K562 (cell line): ENCODE results near the gene CLCNKA. TPM values are rescaled to one million over a fixed set of nuclear protein-coding genes. Genes with fewer than 3 reads are reported as not detected.

Experiments
- CCNT2 ChIP-seq: IDR thresholded peaks from 2 replicates; pipeline ENCODE4 v1.6.1; 2011; ENCODE audit warnings: borderline replicate concordance, low read depth, mild to moderate bottlenecking, moderate library complexity, mixed read lengths, low read length; ENCODE audit not compliant: insufficient read length; ENCODE audit errors: extremely low read depth
- FOXJ3 ChIP-seq: sonication (generic); formaldehyde crosslinking; IDR thresholded peaks from 2 replicates; pipeline ENCODE4 v1.4.0; 2020; ENCODE audit warnings: mild to moderate bottlenecking, missing genetic modification reagents
- ZFP36 ChIP-seq: fragments of 150-350 bp; IDR thresholded peaks from 2 replicates; pipeline ENCODE4 v1.6.1; 2018; ENCODE audit warnings: low read length, low read depth; ENCODE audit not compliant: partially characterized antibody
- polyA plus RNA-seq, 8 experiments: library from polyadenylated mRNA; depleted of rRNA in 4 of 8; stranded (reverse) in 5 of 8; unstranded in 3 of 8; fragments of >200 nt; fragmentation: Nextera tagmentation in 2 of 8; fragmentation: Illumina TruSeq in 1 of 8; extraction: Ambion mirVana in 2 of 8; extraction: Trizol in 1 of 8; gene quantifications; 2 replicates each; pipeline versions ENCODE4 v1.2.1 to v1.2.3, GENCODE V29; 2011 to 2014; ENCODE audit warnings: inconsistent platforms in 1 of 8, missing spikeins in 1 of 8
- total RNA-seq, 7 experiments: library from RNA; depleted of rRNA in 6 of 7; stranded (reverse); fragments of >200 nt in 6 of 7; fragmentation: Illumina TruSeq in 2 of 7; extraction: Trizol in 2 of 7; gene quantifications; 2 replicates each; pipeline versions ENCODE4 v1.2.1 to v1.2.3, GENCODE V29; 2011 to 2021; ENCODE audit warnings: low replicate concordance in 1 of 7
- TF ChIP-seq, protein P1 (sequence below): fragments of 450-650 bp; IDR thresholded peaks from 2 replicates; pipeline ENCODE4 v1.6.1; 2016; ENCODE audit warnings: mild to moderate bottlenecking, moderate library complexity
- TF ChIP-seq, protein P2 (sequence below): sonication (generic); formaldehyde crosslinking; IDR thresholded peaks from 2 replicates; pipeline ENCODE4 v1.8.1; 2023; ENCODE audit warnings: mild to moderate bottlenecking, missing genetic modification reagents, moderate library complexity
- TF ChIP-seq, protein P3 (sequence below): fragments of 200-400 bp; formaldehyde crosslinking; IDR thresholded peaks from 2 replicates; pipeline ENCODE4 v1.6.1; 2017; ENCODE audit warnings: mild to moderate bottlenecking, low read depth, low read length, moderate library complexity
- TF ChIP-seq, protein P4 (sequence below): fragments of 250-450 bp; sonication (Bioruptor Pico); IDR thresholded peaks from 2 replicates; pipeline ENCODE4 v1.9.0; 2021; ENCODE audit warnings: mild to moderate bottlenecking, inconsistent platforms

The CLCNKA gene
- total and polyA plus RNA-seq, 9 of the 15 experiments (the other 6 are each of a cell fraction or from before 2014, with no cell fraction given) = 0.03 to 0.37 (median 0.10) TPM; not detected in 3

DNA sequence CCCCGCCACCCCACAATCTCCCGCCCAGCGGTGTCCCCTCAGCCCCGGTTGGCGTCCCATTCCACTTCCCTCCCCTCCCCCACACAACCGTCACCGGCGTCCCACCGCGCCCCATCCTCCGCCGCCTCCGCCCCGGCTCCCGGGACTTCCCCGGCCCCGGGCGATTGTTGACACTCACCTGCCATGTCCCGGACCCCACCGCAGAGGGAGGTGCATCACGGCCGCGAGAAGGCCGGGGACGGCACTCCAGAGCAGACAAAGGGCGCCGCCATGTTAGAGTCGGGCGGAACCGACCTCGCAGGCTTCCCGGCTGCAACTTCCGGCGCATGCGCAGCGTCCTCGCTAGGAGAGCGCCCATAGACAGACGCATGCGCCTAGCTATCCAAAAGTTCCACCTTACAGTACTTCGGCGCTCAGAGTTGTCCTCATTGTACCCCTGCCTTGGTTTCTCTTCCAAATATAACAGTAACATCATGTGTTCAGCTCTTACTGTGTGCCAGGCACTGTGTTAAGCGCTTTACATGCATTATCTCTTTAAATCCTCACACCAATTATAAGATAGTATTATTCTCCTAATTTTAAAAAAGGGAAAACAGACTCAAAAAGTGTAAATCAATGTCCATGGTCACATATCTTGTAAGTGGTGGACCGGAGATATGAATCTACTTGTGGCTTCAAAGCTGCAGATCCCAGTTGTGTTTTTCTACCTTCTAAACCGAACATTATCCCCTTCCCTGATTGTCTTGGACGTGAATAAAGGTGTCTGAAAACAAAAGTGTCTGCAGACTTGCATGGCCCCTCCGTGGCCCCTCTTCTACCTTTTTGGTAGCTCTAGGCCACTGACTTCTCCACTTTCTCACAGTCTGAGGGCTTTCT lies 45.8 kb upstream of the CLCNKA start, which contains the start of gene ZBTB17 (continued):
- TF ChIP-seq, protein P1, sequence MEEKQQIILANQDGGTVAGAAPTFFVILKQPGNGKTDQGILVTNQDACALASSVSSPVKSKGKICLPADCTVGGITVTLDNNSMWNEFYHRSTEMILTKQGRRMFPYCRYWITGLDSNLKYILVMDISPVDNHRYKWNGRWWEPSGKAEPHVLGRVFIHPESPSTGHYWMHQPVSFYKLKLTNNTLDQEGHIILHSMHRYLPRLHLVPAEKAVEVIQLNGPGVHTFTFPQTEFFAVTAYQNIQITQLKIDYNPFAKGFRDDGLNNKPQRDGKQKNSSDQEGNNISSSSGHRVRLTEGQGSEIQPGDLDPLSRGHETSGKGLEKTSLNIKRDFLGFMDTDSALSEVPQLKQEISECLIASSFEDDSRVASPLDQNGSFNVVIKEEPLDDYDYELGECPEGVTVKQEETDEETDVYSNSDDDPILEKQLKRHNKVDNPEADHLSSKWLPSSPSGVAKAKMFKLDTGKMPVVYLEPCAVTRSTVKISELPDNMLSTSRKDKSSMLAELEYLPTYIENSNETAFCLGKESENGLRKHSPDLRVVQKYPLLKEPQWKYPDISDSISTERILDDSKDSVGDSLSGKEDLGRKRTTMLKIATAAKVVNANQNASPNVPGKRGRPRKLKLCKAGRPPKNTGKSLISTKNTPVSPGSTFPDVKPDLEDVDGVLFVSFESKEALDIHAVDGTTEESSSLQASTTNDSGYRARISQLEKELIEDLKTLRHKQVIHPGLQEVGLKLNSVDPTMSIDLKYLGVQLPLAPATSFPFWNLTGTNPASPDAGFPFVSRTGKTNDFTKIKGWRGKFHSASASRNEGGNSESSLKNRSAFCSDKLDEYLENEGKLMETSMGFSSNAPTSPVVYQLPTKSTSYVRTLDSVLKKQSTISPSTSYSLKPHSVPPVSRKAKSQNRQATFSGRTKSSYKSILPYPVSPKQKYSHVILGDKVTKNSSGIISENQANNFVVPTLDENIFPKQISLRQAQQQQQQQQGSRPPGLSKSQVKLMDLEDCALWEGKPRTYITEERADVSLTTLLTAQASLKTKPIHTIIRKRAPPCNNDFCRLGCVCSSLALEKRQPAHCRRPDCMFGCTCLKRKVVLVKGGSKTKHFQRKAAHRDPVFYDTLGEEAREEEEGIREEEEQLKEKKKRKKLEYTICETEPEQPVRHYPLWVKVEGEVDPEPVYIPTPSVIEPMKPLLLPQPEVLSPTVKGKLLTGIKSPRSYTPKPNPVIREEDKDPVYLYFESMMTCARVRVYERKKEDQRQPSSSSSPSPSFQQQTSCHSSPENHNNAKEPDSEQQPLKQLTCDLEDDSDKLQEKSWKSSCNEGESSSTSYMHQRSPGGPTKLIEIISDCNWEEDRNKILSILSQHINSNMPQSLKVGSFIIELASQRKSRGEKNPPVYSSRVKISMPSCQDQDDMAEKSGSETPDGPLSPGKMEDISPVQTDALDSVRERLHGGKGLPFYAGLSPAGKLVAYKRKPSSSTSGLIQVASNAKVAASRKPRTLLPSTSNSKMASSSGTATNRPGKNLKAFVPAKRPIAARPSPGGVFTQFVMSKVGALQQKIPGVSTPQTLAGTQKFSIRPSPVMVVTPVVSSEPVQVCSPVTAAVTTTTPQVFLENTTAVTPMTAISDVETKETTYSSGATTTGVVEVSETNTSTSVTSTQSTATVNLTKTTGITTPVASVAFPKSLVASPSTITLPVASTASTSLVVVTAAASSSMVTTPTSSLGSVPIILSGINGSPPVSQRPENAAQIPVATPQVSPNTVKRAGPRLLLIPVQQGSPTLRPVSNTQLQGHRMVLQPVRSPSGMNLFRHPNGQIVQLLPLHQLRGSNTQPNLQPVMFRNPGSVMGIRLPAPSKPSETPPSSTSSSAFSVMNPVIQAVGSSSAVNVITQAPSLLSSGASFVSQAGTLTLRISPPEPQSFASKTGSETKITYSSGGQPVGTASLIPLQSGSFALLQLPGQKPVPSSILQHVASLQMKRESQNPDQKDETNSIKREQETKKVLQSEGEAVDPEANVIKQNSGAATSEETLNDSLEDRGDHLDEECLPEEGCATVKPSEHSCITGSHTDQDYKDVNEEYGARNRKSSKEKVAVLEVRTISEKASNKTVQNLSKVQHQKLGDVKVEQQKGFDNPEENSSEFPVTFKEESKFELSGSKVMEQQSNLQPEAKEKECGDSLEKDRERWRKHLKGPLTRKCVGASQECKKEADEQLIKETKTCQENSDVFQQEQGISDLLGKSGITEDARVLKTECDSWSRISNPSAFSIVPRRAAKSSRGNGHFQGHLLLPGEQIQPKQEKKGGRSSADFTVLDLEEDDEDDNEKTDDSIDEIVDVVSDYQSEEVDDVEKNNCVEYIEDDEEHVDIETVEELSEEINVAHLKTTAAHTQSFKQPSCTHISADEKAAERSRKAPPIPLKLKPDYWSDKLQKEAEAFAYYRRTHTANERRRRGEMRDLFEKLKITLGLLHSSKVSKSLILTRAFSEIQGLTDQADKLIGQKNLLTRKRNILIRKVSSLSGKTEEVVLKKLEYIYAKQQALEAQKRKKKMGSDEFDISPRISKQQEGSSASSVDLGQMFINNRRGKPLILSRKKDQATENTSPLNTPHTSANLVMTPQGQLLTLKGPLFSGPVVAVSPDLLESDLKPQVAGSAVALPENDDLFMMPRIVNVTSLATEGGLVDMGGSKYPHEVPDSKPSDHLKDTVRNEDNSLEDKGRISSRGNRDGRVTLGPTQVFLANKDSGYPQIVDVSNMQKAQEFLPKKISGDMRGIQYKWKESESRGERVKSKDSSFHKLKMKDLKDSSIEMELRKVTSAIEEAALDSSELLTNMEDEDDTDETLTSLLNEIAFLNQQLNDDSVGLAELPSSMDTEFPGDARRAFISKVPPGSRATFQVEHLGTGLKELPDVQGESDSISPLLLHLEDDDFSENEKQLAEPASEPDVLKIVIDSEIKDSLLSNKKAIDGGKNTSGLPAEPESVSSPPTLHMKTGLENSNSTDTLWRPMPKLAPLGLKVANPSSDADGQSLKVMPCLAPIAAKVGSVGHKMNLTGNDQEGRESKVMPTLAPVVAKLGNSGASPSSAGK = peak; percentile 46; the same call in 1 of the 2 replicates
- TF ChIP-seq FOXJ3 (no peak), ZFP36 (no peak), CCNT2 (peak; percentile 40)
- TF ChIP-seq, protein P2, sequence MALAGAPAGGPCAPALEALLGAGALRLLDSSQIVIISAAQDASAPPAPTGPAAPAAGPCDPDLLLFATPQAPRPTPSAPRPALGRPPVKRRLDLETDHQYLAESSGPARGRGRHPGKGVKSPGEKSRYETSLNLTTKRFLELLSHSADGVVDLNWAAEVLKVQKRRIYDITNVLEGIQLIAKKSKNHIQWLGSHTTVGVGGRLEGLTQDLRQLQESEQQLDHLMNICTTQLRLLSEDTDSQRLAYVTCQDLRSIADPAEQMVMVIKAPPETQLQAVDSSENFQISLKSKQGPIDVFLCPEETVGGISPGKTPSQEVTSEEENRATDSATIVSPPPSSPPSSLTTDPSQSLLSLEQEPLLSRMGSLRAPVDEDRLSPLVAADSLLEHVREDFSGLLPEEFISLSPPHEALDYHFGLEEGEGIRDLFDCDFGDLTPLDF (CRISPR knock-in tag) = peak; percentile 61; the same call in 1 of the 2 replicates
- TF ChIP-seq, protein P3, sequence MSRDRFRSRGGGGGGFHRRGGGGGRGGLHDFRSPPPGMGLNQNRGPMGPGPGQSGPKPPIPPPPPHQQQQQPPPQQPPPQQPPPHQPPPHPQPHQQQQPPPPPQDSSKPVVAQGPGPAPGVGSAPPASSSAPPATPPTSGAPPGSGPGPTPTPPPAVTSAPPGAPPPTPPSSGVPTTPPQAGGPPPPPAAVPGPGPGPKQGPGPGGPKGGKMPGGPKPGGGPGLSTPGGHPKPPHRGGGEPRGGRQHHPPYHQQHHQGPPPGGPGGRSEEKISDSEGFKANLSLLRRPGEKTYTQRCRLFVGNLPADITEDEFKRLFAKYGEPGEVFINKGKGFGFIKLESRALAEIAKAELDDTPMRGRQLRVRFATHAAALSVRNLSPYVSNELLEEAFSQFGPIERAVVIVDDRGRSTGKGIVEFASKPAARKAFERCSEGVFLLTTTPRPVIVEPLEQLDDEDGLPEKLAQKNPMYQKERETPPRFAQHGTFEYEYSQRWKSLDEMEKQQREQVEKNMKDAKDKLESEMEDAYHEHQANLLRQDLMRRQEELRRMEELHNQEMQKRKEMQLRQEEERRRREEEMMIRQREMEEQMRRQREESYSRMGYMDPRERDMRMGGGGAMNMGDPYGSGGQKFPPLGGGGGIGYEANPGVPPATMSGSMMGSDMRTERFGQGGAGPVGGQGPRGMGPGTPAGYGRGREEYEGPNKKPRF = no peak
- TF ChIP-seq, protein P4, sequence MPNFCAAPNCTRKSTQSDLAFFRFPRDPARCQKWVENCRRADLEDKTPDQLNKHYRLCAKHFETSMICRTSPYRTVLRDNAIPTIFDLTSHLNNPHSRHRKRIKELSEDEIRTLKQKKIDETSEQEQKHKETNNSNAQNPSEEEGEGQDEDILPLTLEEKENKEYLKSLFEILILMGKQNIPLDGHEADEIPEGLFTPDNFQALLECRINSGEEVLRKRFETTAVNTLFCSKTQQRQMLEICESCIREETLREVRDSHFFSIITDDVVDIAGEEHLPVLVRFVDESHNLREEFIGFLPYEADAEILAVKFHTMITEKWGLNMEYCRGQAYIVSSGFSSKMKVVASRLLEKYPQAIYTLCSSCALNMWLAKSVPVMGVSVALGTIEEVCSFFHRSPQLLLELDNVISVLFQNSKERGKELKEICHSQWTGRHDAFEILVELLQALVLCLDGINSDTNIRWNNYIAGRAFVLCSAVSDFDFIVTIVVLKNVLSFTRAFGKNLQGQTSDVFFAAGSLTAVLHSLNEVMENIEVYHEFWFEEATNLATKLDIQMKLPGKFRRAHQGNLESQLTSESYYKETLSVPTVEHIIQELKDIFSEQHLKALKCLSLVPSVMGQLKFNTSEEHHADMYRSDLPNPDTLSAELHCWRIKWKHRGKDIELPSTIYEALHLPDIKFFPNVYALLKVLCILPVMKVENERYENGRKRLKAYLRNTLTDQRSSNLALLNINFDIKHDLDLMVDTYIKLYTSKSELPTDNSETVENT (CRISPR knock-in tag) = peak; percentile 66; the same call in 1 of the 2 replicates
